A549 (cell line): ENCODE measurements around the gene NRXN3. TPM values are rescaled to one million over a fixed set of nuclear protein-coding genes. Genes with fewer than 3 reads are reported as not detected.

ENCODE experiments used
- ATAC-seq, 2 experiments: fragments of 200-7000 bp in 1 of 2; fragments of >200 bp in 1 of 2; cut with Nextera tagmentation in 1 of 2; cut with Tn5 transposase in 1 of 2; 3 replicates each; pipeline versions ENCODE4 v1.8.0 to v1.9.1; 2018 to 2020; ENCODE audit warnings: mild to moderate bottlenecking in 1 of 2, moderate library complexity in 1 of 2
- CTCF ChIA-PET: fragments of 300-600 bp; sonication (Branson Sonifier 250); formaldehyde crosslinking; extraction: SDS; loops from one replicate; lab custom pipeline; 2021; ENCODE audit warnings: antibody characterized with exemption, inconsistent platforms; lab: Yijun Ruan, JAX
- POLR2A ChIA-PET: fragments of 350-600 bp; formaldehyde crosslinking; extraction: SDS; loops from one replicate; lab custom pipeline; 2021; ENCODE audit warnings: antibody characterized with exemption, inconsistent platforms; lab: Yijun Ruan, JAX
- DNase-seq, 2 experiments: peaks; one replicate each; pipeline versions ENCODE4 v3.0.0 to v3.0.0-alpha.2; 2011 to 2016; ENCODE audit warnings: low read depth in 1 of 2, low spot score in 1 of 2
- FAIRE-seq: peaks from 2 replicates; lab custom pipeline; 2011; peaks lifted over from hg19 to GRCh38; lab: Jason Lieb, UNC
- H3K27ac ChIP-seq, 2 experiments: fragments of >200 bp; sonication (Bioruptor Twin); formaldehyde crosslinking; 3 replicates each; pipeline ENCODE4 v1.5.1; 2016 to 2017
- H3K4me1 ChIP-seq: fragments of >200 bp; sonication (Bioruptor Twin); formaldehyde crosslinking; 3 replicates; pipeline ENCODE4 v1.6.1; 2016
- H3K4me2 ChIP-seq: fragments of >200 bp; sonication (Bioruptor Twin); formaldehyde crosslinking; 3 replicates; pipeline ENCODE4 v1.6.1; 2016
- H3K4me3 ChIP-seq: fragments of >200 bp; sonication (Bioruptor Twin); formaldehyde crosslinking; 3 replicates; pipeline ENCODE4 v1.5.1; 2016
- H3K9me3 ChIP-seq: fragments of >200 bp; sonication (Bioruptor Twin); formaldehyde crosslinking; 3 replicates; pipeline ENCODE4 v1.6.1; 2016
- EHF ChIP-seq: fragments of 250-450 bp; sonication (Bioruptor Pico); IDR thresholded peaks from 2 replicates; pipeline ENCODE4 v1.5.0; 2020; ENCODE audit warnings: mild to moderate bottlenecking
- EHMT2 ChIP-seq: fragments of 200-600 bp; sonication (generic); IDR thresholded peaks from 2 replicates; pipeline ENCODE4 v1.6.1; 2016; ENCODE audit warnings: antibody characterized with exemption, low read depth, mild to moderate bottlenecking, moderate library complexity
- FOXS1 ChIP-seq: fragments of 250-450 bp; sonication (Bioruptor Pico); IDR thresholded peaks from 2 replicates; pipeline ENCODE4 v1.5.0; 2020; ENCODE audit warnings: mild to moderate bottlenecking, moderate library complexity
- HOXA7 ChIP-seq: fragments of 250-450 bp; sonication (Bioruptor Pico); IDR thresholded peaks from 2 replicates; pipeline ENCODE4 v1.5.0; 2020; ENCODE audit warnings: mild to moderate bottlenecking, moderate library complexity
- HOXB5 ChIP-seq: fragments of 250-450 bp; sonication (Bioruptor Pico); IDR thresholded peaks from 2 replicates; pipeline ENCODE4 v1.5.0; 2020; ENCODE audit warnings: mild to moderate bottlenecking, moderate library complexity
- JUN ChIP-seq, 2 experiments: fragments of >200 bp; sonication (Bioruptor Twin); formaldehyde crosslinking; IDR thresholded peaks; 2 replicates in 1 of 2; 3 replicates in 1 of 2; pipeline ENCODE4 v1.6.1; 2016 to 2017
- MAFK ChIP-seq: fragments of 450-650 bp; IDR thresholded peaks from 2 replicates; pipeline ENCODE4 v1.6.1; 2014; ENCODE audit not compliant: partially characterized antibody
- NR3C1 ChIP-seq: fragments of >200 bp; sonication (Bioruptor Twin); formaldehyde crosslinking; IDR thresholded peaks from 3 replicates; pipeline ENCODE4 v1.6.1; 2017
- POLR2AphosphoS2 ChIP-seq: conservative IDR thresholded peaks from 2 replicates; pipeline ENCODE4 v1.6.1; 2012; ENCODE audit warnings: low read length, improper control_type of control experiment, inconsistent platforms
- RAD21 ChIP-seq, 2 experiments: fragments of >200 bp in 1 of 2; sonication (Bioruptor Twin) in 1 of 2; formaldehyde crosslinking in 1 of 2; IDR thresholded peaks in 1 of 2; conservative IDR thresholded peaks in 1 of 2; 2 replicates in 1 of 2; 3 replicates in 1 of 2; pipeline ENCODE4 v1.6.1; 2012 to 2018; ENCODE audit warnings: inconsistent platforms in 1 of 2
- SMC3 ChIP-seq: fragments of >200 bp; sonication (Bioruptor Twin); formaldehyde crosslinking; IDR thresholded peaks from 3 replicates; pipeline ENCODE4 v1.6.1; 2018; ENCODE audit warnings: inconsistent platforms
- WGBS: methylation state at CpG from one replicate; pipeline ENCODE4 v1.1.6; 2017; ENCODE audit errors: missing lambda C conversion rate; 5-methylcytosine and 5-hydroxymethylcytosine counted together
- polyA plus RNA-seq, 4 experiments: library from polyadenylated mRNA; depleted of rRNA in 3 of 4; stranded (reverse); fragments of >200 nt; fragmentation: RNase III in 1 of 4; extraction: RNeasy Plus Mini Kit Qiagen cat#74134 plus additional on column Dnase treatment in 1 of 4; gene quantifications; 2 replicates in 3 of 4; 3 replicates in 1 of 4; pipeline ENCODE4 v1.2.3, GENCODE V29; 2011 to 2017
- TF ChIP-seq, protein P1 (sequence below): fragments of 200-600 bp; sonication (generic); IDR thresholded peaks from 2 replicates; pipeline ENCODE4 v1.6.1; 2016; ENCODE audit warnings: antibody characterized with exemption, mild to moderate bottlenecking, moderate library complexity
- TF ChIP-seq, protein P2 (sequence below): fragments of >200 bp; sonication (Bioruptor Twin); formaldehyde crosslinking; IDR thresholded peaks from 3 replicates; pipeline ENCODE4 v1.5.1; 2016
- TF ChIP-seq, protein P3 (sequence below): fragments of >200 bp; sonication (Bioruptor Twin); formaldehyde crosslinking; IDR thresholded peaks from 2 replicates; pipeline ENCODE4 v1.6.1; 2016

NRXN3 gene
- polyA plus RNA-seq, 2 of the 4 experiments (the other 2 are of a cell fraction), result 0.62 to 2.3 TPM

DNA sequence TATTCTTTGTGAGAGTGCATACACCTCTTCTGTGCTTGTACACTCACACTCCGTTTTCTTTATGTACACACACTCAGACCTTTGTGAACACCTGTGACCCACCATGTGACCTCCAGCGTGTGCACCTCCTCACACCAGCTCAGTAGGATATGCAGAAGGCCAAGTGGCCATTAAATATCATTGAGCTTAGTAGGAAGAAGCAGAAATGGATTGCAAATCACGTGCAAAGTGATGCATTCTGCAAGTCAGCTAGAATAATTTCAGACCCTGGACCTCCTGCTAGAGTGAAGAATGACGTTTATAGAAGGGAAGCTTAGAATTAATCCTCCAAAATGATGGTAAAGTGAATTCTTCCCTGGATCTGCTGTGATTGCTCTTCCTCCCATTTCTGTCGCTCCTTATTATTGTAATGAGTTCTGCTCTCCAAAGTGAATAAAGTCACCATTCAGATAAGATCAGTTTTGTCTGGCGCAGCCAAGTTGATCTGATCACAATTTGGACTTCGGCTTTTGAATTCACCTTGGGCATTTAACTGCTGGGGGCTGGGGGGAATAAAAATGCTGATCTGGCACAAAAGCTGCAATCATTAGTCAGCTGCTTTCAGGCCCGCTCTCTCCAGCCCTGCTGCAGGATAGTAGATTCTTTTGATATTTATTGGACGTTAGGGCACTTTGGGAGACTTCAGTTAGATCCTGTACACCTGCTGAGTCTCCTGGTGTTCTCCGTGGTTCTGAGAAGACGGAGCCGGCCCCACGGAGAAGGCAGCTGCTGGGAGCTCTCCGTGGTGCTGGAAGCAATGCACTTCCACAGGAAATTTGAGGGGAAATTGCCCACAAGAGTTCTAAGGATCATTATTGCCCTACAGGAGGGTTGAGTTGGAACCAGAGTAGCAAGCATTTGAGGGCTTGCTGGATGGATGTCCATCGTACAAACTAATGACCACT, 12.4 kb upstream of the NRXN3 start:
- ATAC-seq, result peak in 1 of 2 experiments; percentile 55; a peak in 1 of 6 replicates
- POLR2A ChIA-PET, result no interaction called here
- no peak for DNase-seq
- TF ChIP-seq MAFK (peak; percentile 93), POLR2AphosphoS2 (no peak), RAD21 (conservative IDR thresholded peaks at IDR 0.05 in 1 of 2, IDR thresholded peaks at IDR 0.05 in 1 of 2) (no peak), HOXB5 (CRISPR knock-in tag) (no peak), EHMT2 (no peak), JUN (IDR thresholded peaks at IDR 0.05) (no peak)
- TF ChIP-seq, protein P1, sequence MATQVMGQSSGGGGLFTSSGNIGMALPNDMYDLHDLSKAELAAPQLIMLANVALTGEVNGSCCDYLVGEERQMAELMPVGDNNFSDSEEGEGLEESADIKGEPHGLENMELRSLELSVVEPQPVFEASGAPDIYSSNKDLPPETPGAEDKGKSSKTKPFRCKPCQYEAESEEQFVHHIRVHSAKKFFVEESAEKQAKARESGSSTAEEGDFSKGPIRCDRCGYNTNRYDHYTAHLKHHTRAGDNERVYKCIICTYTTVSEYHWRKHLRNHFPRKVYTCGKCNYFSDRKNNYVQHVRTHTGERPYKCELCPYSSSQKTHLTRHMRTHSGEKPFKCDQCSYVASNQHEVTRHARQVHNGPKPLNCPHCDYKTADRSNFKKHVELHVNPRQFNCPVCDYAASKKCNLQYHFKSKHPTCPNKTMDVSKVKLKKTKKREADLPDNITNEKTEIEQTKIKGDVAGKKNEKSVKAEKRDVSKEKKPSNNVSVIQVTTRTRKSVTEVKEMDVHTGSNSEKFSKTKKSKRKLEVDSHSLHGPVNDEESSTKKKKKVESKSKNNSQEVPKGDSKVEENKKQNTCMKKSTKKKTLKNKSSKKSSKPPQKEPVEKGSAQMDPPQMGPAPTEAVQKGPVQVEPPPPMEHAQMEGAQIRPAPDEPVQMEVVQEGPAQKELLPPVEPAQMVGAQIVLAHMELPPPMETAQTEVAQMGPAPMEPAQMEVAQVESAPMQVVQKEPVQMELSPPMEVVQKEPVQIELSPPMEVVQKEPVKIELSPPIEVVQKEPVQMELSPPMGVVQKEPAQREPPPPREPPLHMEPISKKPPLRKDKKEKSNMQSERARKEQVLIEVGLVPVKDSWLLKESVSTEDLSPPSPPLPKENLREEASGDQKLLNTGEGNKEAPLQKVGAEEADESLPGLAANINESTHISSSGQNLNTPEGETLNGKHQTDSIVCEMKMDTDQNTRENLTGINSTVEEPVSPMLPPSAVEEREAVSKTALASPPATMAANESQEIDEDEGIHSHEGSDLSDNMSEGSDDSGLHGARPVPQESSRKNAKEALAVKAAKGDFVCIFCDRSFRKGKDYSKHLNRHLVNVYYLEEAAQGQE, result peak; percentile 92
- no peak overlapping the region for H3K4me3 ChIP-seq
- FAIRE-seq, result no peak
- WGBS, result 22% methylated on average over 15 of the region's 15 CpGs
- no peaks in the 10 kb centered on the region for H3K9me3 ChIP-seq
- H3K4me2 ChIP-seq, result no peak overlapping the region
- CTCF ChIA-PET, result interaction anchor here (1.0 to 2.4 kb wide), 3 partner anchors 132 to 296 kb away, joined by 3 to 11 read pairs (median 3); no protein-coding TSS in a partner anchor
- H3K27ac ChIP-seq, result no peak overlapping the region
- H3K4me1 ChIP-seq, result peaks cover 4% of the 10 kb centered on the region

DNA sequence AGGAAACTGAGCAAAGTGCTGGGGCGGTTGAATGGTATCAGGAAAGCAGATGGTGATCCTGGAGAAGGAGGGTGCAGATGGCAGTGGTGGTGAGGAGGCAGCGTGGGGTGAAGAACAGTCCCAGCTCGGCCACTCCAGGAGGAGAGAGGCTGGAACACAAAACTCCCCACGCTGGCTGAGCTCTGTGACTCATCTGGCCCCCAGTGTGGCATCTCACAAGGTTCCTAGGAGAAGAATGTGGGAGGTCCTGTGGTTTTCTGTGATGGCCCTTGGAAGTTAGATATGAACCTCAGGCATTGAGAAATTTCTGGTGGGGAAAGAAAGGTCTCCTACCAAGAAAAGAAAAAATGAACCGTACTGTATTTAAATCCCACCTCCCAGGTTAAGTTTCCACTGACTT, 8.0 kb upstream of the NRXN3 start:
- Histone ChIP-seq H3K9me3 (no peaks in the 10 kb centered on the region), H3K4me1 (no peaks in the 10 kb centered on the region)
- ATAC-seq (no peak), DNase-seq (no peak), FAIRE-seq (no peak)
- POLR2A ChIA-PET, result no interaction called here
- 11% methylated on average over 5 of the region's 5 CpGs for WGBS
- TF ChIP-seq HOXA7 (CRISPR knock-in tag) (no peak), NR3C1 (no peak), POLR2AphosphoS2 (no peak)
- TF ChIP-seq, all 56 proteins: peak for 0
- Histone ChIP-seq H3K27ac (no peak overlapping the region), H3K4me2 (no peak overlapping the region), H3K4me3 (no peak overlapping the region)
- CTCF ChIA-PET, result no interaction called here

DNA sequence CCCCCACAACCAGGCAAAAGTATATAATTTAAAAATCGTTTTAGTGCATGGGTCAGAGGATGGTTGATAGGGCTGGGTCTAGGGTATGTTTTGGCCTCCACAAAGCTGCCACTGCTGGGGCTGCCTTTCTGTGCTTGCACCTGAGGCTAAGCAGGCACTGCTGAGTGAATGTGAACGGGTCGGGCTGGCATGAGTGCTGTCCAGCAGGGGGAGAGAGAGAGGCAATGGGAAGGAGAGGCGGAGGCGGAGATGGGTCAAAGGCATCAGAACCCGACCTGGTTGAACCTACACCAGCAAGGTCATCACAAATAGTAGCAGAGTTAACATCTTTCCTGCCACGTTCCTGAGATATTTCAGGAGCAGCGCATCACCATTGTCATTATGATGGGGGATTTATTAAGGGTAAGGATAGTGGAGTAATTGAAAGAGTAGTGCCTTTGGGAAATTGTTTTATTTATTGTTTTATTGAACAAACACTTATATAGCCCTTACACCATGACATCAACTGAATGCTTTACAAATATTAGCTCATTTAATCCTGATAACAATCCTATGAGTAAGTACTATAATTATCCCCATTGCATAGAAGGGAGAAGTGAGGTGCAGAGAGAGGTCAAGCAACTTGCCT, 5.8 kb upstream of the NRXN3 start:
- CTCF ChIA-PET, result interaction anchor here (0.7 to 1.7 kb wide), 12 partner anchors 10 to 433 kb away, joined by 3 to 6 read pairs (median 4); no protein-coding TSS in a partner anchor
- WGBS, result 3% methylated on average over 8 of the region's 8 CpGs
- Histone ChIP-seq H3K4me2 (no peak overlapping the region), H3K4me3 (no peak overlapping the region), H3K27ac (no peak overlapping the region), H3K9me3 (no peaks in the 10 kb centered on the region), H3K4me1 (no peaks in the 10 kb centered on the region)
- DNase-seq (peak; percentile 48 to 60), ATAC-seq (peak; percentile 81 to 97; a peak in 5 of 6 replicates), FAIRE-seq (no peak)
- POLR2A ChIA-PET, result no interaction called here
- TF ChIP-seq, protein P2, sequence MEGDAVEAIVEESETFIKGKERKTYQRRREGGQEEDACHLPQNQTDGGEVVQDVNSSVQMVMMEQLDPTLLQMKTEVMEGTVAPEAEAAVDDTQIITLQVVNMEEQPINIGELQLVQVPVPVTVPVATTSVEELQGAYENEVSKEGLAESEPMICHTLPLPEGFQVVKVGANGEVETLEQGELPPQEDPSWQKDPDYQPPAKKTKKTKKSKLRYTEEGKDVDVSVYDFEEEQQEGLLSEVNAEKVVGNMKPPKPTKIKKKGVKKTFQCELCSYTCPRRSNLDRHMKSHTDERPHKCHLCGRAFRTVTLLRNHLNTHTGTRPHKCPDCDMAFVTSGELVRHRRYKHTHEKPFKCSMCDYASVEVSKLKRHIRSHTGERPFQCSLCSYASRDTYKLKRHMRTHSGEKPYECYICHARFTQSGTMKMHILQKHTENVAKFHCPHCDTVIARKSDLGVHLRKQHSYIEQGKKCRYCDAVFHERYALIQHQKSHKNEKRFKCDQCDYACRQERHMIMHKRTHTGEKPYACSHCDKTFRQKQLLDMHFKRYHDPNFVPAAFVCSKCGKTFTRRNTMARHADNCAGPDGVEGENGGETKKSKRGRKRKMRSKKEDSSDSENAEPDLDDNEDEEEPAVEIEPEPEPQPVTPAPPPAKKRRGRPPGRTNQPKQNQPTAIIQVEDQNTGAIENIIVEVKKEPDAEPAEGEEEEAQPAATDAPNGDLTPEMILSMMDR, result peak; percentile 49
- TF ChIP-seq RAD21 (conservative IDR thresholded peaks at IDR 0.05 in 1 of 2, IDR thresholded peaks at IDR 0.05 in 1 of 2) (peak; percentile 38 to 58; a peak in 4 of 5 replicates), SMC3 (peak; percentile 43; the same call in 2 of the 3 replicates), FOXS1 (CRISPR knock-in tag) (no peak), EHF (CRISPR knock-in tag) (no peak)
- TF ChIP-seq, protein P3, sequence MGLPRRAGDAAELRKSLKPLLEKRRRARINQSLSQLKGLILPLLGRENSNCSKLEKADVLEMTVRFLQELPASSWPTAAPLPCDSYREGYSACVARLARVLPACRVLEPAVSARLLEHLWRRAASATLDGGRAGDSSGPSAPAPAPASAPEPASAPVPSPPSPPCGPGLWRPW, result no peak
